Activated naive CD4-positive, alpha-beta T cell treated with anti-CD3 and anti-CD28 coated beads for 36 hours (primary cell): Measurements from ENCODE around the gene ZNRF3. TPM values are rescaled to one million over a fixed set of nuclear protein-coding genes. Genes with fewer than 3 reads are reported as not detected.
A peak's percentile ranks its signal among the peaks of the same experiment; 100 is the strongest.

ENCODE experiments used
- CTCF ChIA-PET: fragments of 350-600 bp; sonication (Branson Sonifier 250); formaldehyde crosslinking; loops from one replicate; lab custom pipeline; 2021; ENCODE audit warnings: antibody characterized with exemption; lab: Charles Lee
- DNase-seq: peaks from one replicate; pipeline ENCODE4 v3.0.0-alpha.2; 2020
- H3K27ac Mint-ChIP-seq: one replicate; pipeline ENCODE4 v1.8.0; 2021; ENCODE audit warnings: mild to moderate bottlenecking, mixed read lengths
- H3K27me3 Mint-ChIP-seq: one replicate; pipeline ENCODE4 v1.8.0; 2021; ENCODE audit warnings: low read depth, mixed read lengths
- H3K36me3 Mint-ChIP-seq: one replicate; pipeline ENCODE4 v1.8.0; 2021; ENCODE audit warnings: low read depth, mixed read lengths
- H3K4me1 Mint-ChIP-seq: one replicate; pipeline ENCODE4 v1.8.0; 2021; ENCODE audit warnings: low read depth, mixed read lengths
- H3K4me3 Mint-ChIP-seq: one replicate; pipeline ENCODE4 v1.8.0; 2021; ENCODE audit warnings: mild to moderate bottlenecking, moderate library complexity, mixed read lengths
- H3K9me3 Mint-ChIP-seq: one replicate; pipeline ENCODE4 v1.8.0; 2021; ENCODE audit warnings: mixed read lengths
- intact Hi-C: fragments of 100-400 bp; cut with micrococcal nuclease; formaldehyde crosslinking; loops from one replicate; pipeline ENCODE4 v1.15.1; 2023
- total RNA-seq, 2 experiments: library from RNA; stranded (reverse); gene quantifications; one replicate each; pipeline ENCODE4 v1.2.3, GENCODE V29; 2021

Gene ZNRF3
- total RNA-seq, 2 experiments from 2014 or later, result 1.6 to 2.2 TPM

DNA sequence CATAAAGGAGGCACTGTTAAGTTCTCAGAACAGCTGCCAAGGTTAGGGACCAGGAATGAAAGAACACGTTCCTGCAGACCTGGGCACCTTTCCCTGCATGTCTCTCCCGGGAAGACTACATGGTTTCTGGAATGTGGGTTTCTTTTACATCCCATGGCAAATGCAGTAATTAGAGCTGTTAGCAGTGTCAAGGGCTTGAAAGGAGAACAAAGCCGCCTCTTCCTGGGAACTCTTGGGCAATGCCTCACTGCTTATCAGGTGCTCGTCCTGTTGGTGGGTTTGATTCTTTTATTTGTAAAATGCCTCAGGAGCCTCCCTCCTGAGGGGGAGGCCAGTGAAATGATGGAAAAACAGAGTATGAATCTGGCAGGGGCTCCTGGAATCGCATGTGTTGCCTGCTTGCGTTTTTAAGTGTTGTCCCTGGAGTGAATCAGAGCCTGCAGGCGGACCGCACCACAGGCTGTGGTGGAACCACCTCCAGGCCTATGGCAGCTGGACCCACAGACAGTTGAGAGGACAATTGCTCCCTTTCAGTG is 179.0 kb downstream of the ZNRF3 start:
- Mint-ChIP-seq H3K9me3 (no peaks in the 10 kb centered on the region), H3K27ac (no peak overlapping the region), H3K36me3 (no peaks in the 10 kb centered on the region), H3K4me1 (peaks cover 14% of the 10 kb centered on the region), H3K4me3 (no peak overlapping the region), H3K27me3 (peaks cover 8% of the 10 kb centered on the region)
- intact Hi-C loops, result no loop called here
- DNase-seq, result no peak
- CTCF ChIA-PET, result interaction anchor here (0.7 kb wide), 1 partner anchor 21 kb away, joined by 3 read pairs; no protein-coding TSS in a partner anchor

DNA sequence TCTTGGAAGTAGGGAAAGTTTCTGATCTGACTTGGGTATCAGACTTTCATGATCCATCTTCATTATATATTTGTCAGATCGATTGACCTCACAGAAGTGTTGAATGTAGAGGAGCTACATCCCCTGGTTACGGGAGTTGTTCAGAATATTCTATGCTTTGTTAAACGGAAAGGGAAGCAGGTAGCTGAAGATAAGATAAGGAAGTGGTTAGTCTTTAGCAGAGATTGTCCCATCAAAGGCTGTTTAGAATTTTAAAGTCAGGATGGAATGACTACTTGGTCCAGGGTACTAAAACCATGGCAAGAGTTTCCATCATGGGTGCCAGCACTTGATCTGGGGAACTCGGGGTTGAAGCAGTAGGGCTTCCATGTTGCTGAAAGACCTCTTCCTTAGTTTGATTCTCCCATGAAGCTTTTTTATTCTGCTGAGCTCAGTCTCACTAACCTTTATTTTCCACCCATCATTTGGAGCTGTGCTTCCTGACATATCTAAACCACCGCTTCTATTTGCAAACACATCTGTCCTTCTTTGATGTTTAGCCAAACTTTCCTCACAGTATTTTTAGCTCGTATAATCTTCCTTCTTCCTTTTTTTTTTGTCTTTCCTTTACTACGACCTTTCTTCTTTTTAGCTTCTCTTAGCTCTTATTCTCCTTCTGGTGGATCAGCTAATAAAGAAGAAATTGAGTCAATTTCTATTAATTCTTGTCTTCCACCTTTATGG is 182.3 kb downstream of the ZNRF3 start:
- no peaks in the 10 kb centered on the region for H3K36me3 Mint-ChIP-seq
- H3K9me3 Mint-ChIP-seq, result no peaks in the 10 kb centered on the region
- CTCF ChIA-PET, result interaction anchor here (0.6 to 0.7 kb wide), 2 partner anchors 103 to 279 kb away, joined by 4 read pairs; no protein-coding TSS in a partner anchor
- no peak overlapping the region for H3K27ac Mint-ChIP-seq
- intact Hi-C loops, result no loop called here
- H3K4me3 Mint-ChIP-seq, result no peak overlapping the region
- DNase-seq, result no peak
- peaks cover 14% of the 10 kb centered on the region for H3K4me1 Mint-ChIP-seq
- peaks cover 19% of the 10 kb centered on the region for H3K27me3 Mint-ChIP-seq

DNA sequence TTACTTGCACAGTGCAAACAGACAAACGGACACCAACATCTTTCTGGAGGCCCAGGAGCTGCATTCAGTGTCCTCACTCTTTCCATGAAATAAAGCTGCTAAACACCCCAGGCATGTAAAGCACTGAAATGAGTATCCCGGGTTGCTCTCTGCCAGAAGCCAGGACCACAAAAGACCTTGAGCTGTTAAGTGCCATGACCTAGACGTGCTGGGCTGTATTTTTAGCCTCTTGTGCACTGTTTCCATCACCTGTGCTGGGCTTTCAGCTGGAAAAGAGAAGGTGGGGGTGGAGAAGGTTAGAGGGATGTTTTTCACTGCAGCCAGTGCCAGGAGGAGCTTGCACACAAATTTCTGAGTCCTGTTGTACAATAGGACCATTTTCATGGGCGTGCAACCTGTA is 186.1 kb downstream of the ZNRF3 start:
- peaks cover 35% of the 10 kb centered on the region for H3K27me3 Mint-ChIP-seq
- intact Hi-C loops, result no loop called here
- CTCF ChIA-PET, result no interaction called here
- no peaks in the 10 kb centered on the region for H3K36me3 Mint-ChIP-seq
- H3K27ac Mint-ChIP-seq, result no peak overlapping the region
- no peak overlapping the region for H3K4me3 Mint-ChIP-seq
- DNase-seq, result no peak
- H3K4me1 Mint-ChIP-seq, result peaks cover 34% of the 10 kb centered on the region
- H3K9me3 Mint-ChIP-seq, result no peaks in the 10 kb centered on the region

DNA sequence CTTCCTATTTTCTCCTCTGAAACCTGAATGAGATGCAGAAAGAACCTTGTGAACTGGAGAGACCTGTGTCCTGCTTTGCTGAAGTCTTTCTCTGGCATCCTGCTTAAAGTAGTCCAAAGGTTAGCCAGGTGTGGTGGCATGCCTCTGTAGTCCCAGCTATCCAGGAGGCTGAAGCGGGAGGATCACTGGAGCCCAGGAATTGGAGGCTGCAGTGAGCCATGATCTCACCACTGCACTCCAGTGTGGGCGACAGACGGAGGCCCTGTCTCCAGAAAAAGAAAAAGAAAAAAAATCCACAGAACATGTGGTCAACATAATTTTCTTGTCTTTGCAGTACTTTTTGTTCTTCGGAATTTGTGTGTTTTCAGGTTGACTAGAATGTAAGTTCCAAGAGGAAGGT is 187.1 kb downstream of the ZNRF3 start:
- CTCF ChIA-PET, result no interaction called here
- intact Hi-C loops, result loop anchor here (10.0 kb wide), 1 partner anchor 84 kb away; no protein-coding TSS in a partner anchor
- H3K4me3 Mint-ChIP-seq, result peak overlapping the region; percentile 68

DNA sequence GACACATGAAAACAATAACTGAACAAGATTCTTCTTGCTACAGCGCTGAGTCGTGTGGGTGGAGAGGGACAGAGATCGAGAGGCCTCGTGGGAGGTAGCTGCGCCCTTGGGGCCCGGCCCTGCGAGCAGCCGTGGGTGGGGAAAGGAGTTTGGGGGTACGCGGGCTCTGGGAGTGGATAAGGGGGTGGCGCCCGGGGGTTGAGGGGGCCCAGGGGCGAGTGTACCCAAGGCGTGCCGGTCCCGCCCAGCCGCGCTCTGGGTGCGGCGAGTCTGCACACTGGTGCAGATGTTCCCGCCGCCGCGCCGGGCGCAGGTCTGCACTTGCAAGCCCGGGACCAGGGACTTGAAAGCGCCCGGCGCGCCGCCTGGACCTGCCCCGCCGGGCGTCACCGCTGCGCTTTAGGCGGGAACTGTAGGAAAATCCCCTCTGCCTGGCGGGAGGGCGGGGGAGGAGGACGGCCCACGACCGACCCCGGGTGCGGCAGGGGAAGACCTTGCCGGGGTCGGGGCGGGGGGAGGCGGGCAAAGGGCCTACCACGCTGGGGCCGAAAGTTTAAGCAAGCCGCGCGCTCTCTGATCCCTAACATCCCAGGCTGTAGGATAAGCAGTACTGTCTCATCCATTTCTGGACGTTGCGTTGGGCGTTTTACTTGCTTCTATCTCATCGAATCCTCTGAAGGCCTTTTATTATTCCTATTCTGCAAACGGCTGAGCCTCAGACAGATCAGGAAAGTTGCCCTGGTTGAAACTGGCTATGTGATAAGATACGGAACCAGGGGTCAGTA is 188.1 kb downstream of the ZNRF3 start:
- no peaks in the 10 kb centered on the region for H3K36me3 Mint-ChIP-seq
- H3K4me3 Mint-ChIP-seq, result peak overlapping the region; percentile 68
- H3K4me1 Mint-ChIP-seq, result peaks cover 24% of the 10 kb centered on the region
- intact Hi-C loops, result loop anchor here (1.0 to 10.0 kb wide), 3 partner anchors 83 to 299 kb away; partner anchors contain the start of genes CCDC117 and ZNRF3
- no peak overlapping the region for H3K27ac Mint-ChIP-seq
- CTCF ChIA-PET, result interaction anchor here (1.1 kb wide), 1 partner anchor 242 kb away, joined by 3 read pairs; no protein-coding TSS in a partner anchor
- no peaks in the 10 kb centered on the region for H3K9me3 Mint-ChIP-seq
- H3K27me3 Mint-ChIP-seq, result peaks cover 47% of the 10 kb centered on the region
- peak; percentile 56 for DNase-seq

More for the DNA sequence above, 187.1 kb downstream of the ZNRF3 start:
- no peaks in the 10 kb centered on the region for H3K36me3 Mint-ChIP-seq
- DNase-seq, result no peak
- peaks cover 44% of the 10 kb centered on the region for H3K27me3 Mint-ChIP-seq
- H3K4me1 Mint-ChIP-seq, result peaks cover 30% of the 10 kb centered on the region
- H3K27ac Mint-ChIP-seq, result no peak overlapping the region
- no peaks in the 10 kb centered on the region for H3K9me3 Mint-ChIP-seq

DNA sequence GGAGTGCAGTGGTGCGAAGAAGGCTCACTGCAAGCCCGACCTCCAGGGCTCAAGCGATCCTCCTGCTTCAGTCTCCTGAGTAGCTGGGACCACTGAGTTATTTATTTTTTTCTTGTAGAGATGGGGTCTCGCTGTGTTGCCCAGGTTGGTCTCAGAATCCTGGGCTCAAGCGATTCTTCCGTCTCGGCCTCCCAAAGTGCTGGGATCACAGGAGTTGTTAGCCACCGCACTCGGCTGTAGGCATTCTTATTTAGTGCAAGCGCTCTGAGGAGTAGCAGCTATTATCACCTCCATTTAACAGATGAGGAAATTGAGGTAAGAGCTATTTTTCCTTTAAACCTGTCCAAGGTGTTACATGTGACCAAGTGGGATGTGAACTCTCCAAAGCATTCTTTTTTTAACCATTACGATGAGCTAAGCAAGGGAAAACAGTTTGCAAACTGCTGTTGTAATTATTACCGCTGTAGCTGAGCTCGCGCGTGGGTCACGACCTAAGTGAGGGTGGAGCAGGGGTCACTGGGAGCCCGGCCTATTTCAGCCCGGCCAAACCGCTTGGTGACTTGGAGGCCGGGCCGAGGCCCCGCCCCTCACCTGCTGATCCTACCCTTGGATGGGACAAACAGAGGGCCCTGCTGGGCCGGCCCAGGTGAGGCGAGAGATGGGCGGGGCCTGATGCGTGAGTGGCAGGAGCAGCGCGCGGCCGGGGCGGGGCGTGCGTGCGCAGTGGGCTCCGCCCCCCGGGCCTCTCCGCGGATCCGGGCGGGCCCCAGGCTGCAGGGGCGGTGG is 189.0 kb downstream of the ZNRF3 start:
- DNase-seq, result peak; percentile 87
- intact Hi-C loops, result loop anchor here (1.0 to 10.0 kb wide), 3 partner anchors 82 to 300 kb away; partner anchors contain the start of genes CCDC117 and ZNRF3
- CTCF ChIA-PET, result interaction anchor here (0.9 to 1.4 kb wide), 3 partner anchors 32 to 241 kb away, joined by 3 to 4 read pairs (median 3); no protein-coding TSS in a partner anchor

DNA sequence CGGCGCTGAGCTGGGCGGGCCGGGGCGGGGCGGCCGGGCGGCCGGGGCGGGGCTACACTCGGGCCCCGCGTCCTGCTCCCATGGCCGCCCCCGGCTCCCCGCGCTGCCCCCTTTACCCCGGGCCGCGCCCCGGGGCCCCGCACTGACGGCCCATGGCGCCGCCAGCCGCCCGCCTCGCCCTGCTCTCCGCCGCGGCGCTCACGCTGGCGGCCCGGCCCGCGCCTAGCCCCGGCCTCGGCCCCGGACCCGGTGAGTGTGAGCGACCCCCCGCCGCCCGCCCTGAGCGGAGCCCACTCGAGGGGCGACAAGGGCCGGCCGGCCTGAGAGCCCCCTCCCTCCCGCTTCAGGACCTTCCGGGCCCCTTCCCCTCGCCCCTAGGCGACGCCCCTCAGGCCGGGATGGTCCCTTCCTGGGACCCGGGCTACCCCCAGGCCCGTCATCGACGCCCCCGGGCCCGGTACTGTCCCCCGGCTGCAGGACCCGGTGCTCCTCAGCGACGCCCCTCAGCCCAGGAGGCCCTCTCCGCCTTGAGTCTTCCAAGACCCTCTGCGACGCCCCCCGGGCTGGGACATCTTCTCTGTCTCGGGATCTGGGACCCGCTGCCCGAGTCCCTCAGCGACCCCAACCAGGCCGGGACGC is 189.7 kb downstream of the ZNRF3 start, which contains the start of gene KREMEN1:
TSS of gene KREMEN1 (plus strand) at position 57 of the 639 bp plus-strand sequence. CDS start at position 153, 96 bp downstream.
- no peak for DNase-seq
- peaks cover 49% of the 10 kb centered on the region for H3K27me3 Mint-ChIP-seq

More for the DNA sequence above, 189.0 kb downstream of the ZNRF3 start:
- Mint-ChIP-seq H3K27ac (no peak overlapping the region), H3K4me1 (peaks cover 20% of the 10 kb centered on the region), H3K27me3 (peaks cover 49% of the 10 kb centered on the region), H3K4me3 (peak overlapping the region; percentile 65), H3K36me3 (no peaks in the 10 kb centered on the region), H3K9me3 (no peaks in the 10 kb centered on the region)

DNA sequence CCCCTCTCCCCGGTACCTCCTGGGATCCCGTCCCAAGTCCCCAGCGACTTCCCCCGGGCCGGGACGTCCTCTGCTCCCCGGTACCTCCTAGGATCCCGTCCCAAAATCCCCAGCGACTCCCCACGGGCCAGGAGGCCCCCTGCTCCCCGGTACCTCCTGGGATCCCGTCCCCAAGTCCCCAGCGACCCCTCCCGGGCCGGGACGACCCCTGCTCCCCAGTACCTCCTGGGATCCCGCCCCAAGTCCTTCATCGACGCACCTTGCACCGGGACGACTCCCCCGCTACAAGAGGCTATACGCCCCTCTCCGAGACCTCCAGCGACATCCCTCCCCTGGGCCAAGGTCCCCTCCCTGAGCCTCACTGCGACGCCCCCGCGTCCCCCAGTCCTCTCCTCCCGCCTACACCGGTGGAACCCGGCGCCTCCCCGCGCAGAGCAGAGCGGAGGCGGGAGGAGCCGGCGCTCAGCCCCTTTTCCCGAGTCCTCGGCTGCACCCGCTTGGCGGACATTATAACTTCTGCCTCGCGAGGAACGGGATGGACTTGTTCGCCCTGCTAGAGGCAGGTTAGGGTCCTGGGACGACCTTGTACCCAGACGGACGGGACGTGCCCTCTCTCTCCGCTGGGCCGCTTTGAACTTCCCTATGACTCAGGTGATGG is 190.4 kb downstream of the ZNRF3 start:
- intact Hi-C loops, result loop anchor here (10.0 kb wide), 1 partner anchor 81 kb away; no protein-coding TSS in a partner anchor
- H3K9me3 Mint-ChIP-seq, result no peaks in the 10 kb centered on the region
- H3K27ac Mint-ChIP-seq, result no peak overlapping the region
- H3K36me3 Mint-ChIP-seq, result no peaks in the 10 kb centered on the region
- DNase-seq, result peak; percentile 24
- peak overlapping the region; percentile 57 for H3K4me3 Mint-ChIP-seq
- peaks cover 53% of the 10 kb centered on the region for H3K27me3 Mint-ChIP-seq
- CTCF ChIA-PET, result no interaction called here
- peaks cover 20% of the 10 kb centered on the region for H3K4me1 Mint-ChIP-seq

More for the DNA sequence above, 189.7 kb downstream of the ZNRF3 start, which contains the start of gene KREMEN1:
- no peaks in the 10 kb centered on the region for H3K36me3 Mint-ChIP-seq
- H3K4me3 Mint-ChIP-seq, result peak within 1 kb of the TSS; percentile 65
- no peaks in the 10 kb centered on the region for H3K9me3 Mint-ChIP-seq
- peaks cover 20% of the 10 kb centered on the region for H3K4me1 Mint-ChIP-seq
- intact Hi-C loops, result loop anchor here (1.0 to 10.0 kb wide), 3 partner anchors 82 to 301 kb away; partner anchors contain the start of genes CCDC117 and ZNRF3
- H3K27ac Mint-ChIP-seq, result no peak within 1 kb of the TSS
- CTCF ChIA-PET, result interaction anchor here (1.1 to 1.4 kb wide), 2 partner anchors 49 to 240 kb away, joined by 3 read pairs; no protein-coding TSS in a partner anchor

DNA sequence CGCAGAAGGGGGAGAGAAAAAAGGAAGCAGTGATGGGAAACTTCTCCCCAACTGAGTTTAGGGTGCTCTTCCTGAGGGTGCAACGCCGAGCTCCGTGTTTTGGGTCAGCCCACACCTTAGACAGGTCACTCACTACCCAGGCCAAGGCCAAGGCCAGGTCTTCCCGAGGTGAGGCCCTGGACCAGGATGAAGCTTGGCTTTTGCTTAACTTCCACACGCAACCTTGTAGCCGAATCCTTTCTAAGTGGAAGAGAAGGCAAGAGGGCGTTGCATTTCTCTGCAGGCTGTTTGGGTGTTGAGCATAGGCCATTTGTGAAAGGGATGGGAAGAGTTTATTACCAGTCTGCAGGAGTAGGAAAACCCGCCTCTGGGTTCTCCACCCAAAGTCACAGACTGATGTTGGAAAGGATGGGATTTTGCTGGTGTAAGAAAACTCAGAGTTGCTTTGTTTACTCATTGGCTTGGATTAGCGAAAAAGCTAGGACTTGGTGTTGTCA is 191.0 kb downstream of the ZNRF3 start:
- peak overlapping the region; percentile 57 for H3K4me3 Mint-ChIP-seq
- H3K4me1 Mint-ChIP-seq, result peaks cover 20% of the 10 kb centered on the region
- intact Hi-C loops, result loop anchor here (10.0 kb wide), 1 partner anchor 80 kb away; no protein-coding TSS in a partner anchor
- no peaks in the 10 kb centered on the region for H3K36me3 Mint-ChIP-seq
- H3K27ac Mint-ChIP-seq, result no peak overlapping the region
- H3K9me3 Mint-ChIP-seq, result no peaks in the 10 kb centered on the region
- peaks cover 56% of the 10 kb centered on the region for H3K27me3 Mint-ChIP-seq
- CTCF ChIA-PET, result interaction anchor here (0.6 kb wide), 1 partner anchor 165 kb away, joined by 5 read pairs; no protein-coding TSS in a partner anchor
- no peak for DNase-seq

DNA sequence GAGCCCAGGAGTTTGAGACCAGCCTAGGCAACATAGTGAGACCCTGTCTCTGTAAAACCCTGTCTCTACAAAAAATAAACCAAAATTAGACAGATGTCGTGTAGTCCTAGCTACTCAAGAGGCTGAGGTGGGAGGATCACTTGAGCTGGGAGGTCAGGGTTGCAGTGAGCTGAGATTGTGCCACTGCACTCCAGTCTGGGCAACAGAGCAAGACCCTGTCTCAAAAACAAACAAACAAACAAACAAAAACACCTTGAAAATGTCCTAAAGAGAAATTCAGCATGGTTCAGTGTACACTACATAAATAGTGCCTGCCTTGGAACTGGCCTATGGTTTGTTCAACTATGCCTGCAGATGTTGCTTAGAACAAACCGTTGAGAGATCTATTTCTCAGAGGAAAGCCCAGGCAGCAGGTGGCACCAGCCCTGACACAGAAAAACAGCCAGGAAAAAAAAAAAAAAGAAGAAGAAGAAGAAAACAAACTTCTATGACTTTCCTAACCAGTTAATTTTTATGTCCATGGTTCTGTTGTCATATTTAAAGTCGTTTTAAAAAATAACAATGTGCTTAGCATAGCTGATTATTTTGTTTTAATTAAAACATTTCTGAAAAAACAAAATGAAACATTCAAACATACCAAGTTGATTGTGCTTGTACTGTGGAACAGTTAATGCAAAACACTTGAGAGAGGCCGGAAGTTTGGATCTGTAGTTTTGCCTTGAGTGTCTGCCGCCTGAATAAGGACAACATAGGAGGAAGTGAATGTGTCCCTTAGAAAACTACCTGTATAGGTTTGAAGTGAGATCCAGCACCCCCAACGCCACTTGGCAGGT is 194.9 kb downstream of the ZNRF3 start:
- Mint-ChIP-seq H3K4me3 (no peak overlapping the region), H3K36me3 (no peaks in the 10 kb centered on the region), H3K27me3 (peaks cover 41% of the 10 kb centered on the region), H3K4me1 (peaks cover 5% of the 10 kb centered on the region), H3K27ac (no peak overlapping the region), H3K9me3 (no peaks in the 10 kb centered on the region)
- intact Hi-C loops, result loop anchor here (10.0 kb wide), 1 partner anchor 77 kb away; no protein-coding TSS in a partner anchor
- DNase-seq, result no peak
- CTCF ChIA-PET, result no interaction called here
